H9 (cell line): ENCODE data around the gene EPGN. TPM values are rescaled to one million over a fixed set of nuclear protein-coding genes. Genes with fewer than 3 reads are reported as not detected.

Experiments used
- DNase-seq: peaks from one replicate; pipeline ENCODE4 v3.0.0-alpha.2; 2017
- H2AFZ ChIP-seq: one replicate; pipeline ENCODE4 v1.6.1; 2013; ENCODE audit warnings: mild to moderate bottlenecking, low read length, control low read depth, moderate library complexity
- H2AK5ac ChIP-seq: 2 replicates; pipeline ENCODE4 v1.6.1; 2013; ENCODE audit warnings: low read length, control low read depth, mixed read lengths; ENCODE audit not compliant: insufficient read length
- H2BK120ac ChIP-seq: one replicate; pipeline ENCODE4 v1.6.1; 2013; ENCODE audit warnings: low read depth, mild to moderate bottlenecking, low read length, control low read depth, inconsistent platforms; ENCODE audit not compliant: poor library complexity, severe bottlenecking
- H2BK12ac ChIP-seq: 2 replicates; pipeline ENCODE4 v1.6.1; 2013; ENCODE audit warnings: low read length, control low read depth, mixed read lengths, low read depth; ENCODE audit not compliant: insufficient read length
- H2BK15ac ChIP-seq: 2 replicates; pipeline ENCODE4 v1.6.1; 2013; ENCODE audit warnings: low read depth, low read length, control low read depth
- H2BK20ac ChIP-seq: one replicate; pipeline ENCODE4 v1.6.1; 2013; ENCODE audit warnings: low read depth, mild to moderate bottlenecking, low read length, control low read depth, inconsistent platforms; ENCODE audit not compliant: poor library complexity, severe bottlenecking
- H2BK5ac ChIP-seq: 2 replicates; pipeline ENCODE4 v1.6.1; 2013; ENCODE audit warnings: low read length, control low read depth, mixed read lengths; ENCODE audit not compliant: insufficient read length
- H3K14ac ChIP-seq: 2 replicates; pipeline ENCODE4 v1.6.1; 2013; ENCODE audit warnings: low read length, control low read depth; ENCODE audit not compliant: insufficient read depth
- H3K18ac ChIP-seq: 2 replicates; pipeline ENCODE4 v1.6.1; 2013; ENCODE audit warnings: low read depth, mild to moderate bottlenecking, mixed read lengths, low read length, control low read depth; ENCODE audit not compliant: insufficient read length
- H3K23ac ChIP-seq: 2 replicates; pipeline ENCODE4 v1.6.1; 2013; ENCODE audit warnings: low read length, control low read depth, mixed read lengths, low read depth; ENCODE audit not compliant: insufficient read length
- H3K23me2 ChIP-seq: 2 replicates; pipeline ENCODE4 v1.6.1; 2013; ENCODE audit warnings: low read depth, mild to moderate bottlenecking, mixed read lengths, low read length, control low read depth; ENCODE audit not compliant: insufficient read length, poor library complexity, severe bottlenecking
- H3K27ac ChIP-seq: 2 replicates; pipeline ENCODE4 v1.5.1; 2013; ENCODE audit warnings: low read length, control low read depth, mixed read lengths, low read depth; ENCODE audit not compliant: insufficient read length
- H3K27me3 ChIP-seq: 2 replicates; pipeline ENCODE4 v1.6.1; 2013; ENCODE audit warnings: low read length, control low read depth, inconsistent platforms; ENCODE audit not compliant: insufficient read depth
- H3K4ac ChIP-seq: 2 replicates; pipeline ENCODE4 v1.6.1; 2013; ENCODE audit warnings: low read depth, mild to moderate bottlenecking, control low read depth, inconsistent platforms, low read length, moderate library complexity
- H3K4me1 ChIP-seq: 2 replicates; pipeline ENCODE4 v1.6.1; 2013; ENCODE audit warnings: low read length, control low read depth, inconsistent platforms; ENCODE audit not compliant: insufficient read depth
- H3K4me2 ChIP-seq: 2 replicates; pipeline ENCODE4 v1.6.1; 2013; ENCODE audit warnings: low read length, control low read depth, mixed read lengths; ENCODE audit not compliant: insufficient read length, insufficient read depth
- H3K56ac ChIP-seq: 2 replicates; pipeline ENCODE4 v1.6.1; 2013; ENCODE audit warnings: low read depth, mild to moderate bottlenecking, mixed read lengths, low read length, control low read depth; ENCODE audit not compliant: insufficient read length
- H3K79me1 ChIP-seq: 2 replicates; pipeline ENCODE4 v1.6.1; 2013; ENCODE audit warnings: low read depth, mild to moderate bottlenecking, moderate library complexity, low read length, control low read depth, inconsistent platforms; ENCODE audit not compliant: insufficient read depth, poor library complexity, severe bottlenecking
- H3K79me2 ChIP-seq: 2 replicates; pipeline ENCODE4 v1.6.1; 2013; ENCODE audit warnings: low read length, control low read depth, inconsistent platforms; ENCODE audit not compliant: insufficient read depth
- H3K9ac ChIP-seq: 2 replicates; pipeline ENCODE4 v1.6.1; 2013; ENCODE audit warnings: low read length, control low read depth, mixed read lengths; ENCODE audit not compliant: insufficient read length; ENCODE audit errors: extremely low read depth
- H3K9me3 ChIP-seq: one replicate; pipeline ENCODE4 v1.6.1; 2013; ENCODE audit warnings: low read depth, low read length, inconsistent platforms; ENCODE audit not compliant: control insufficient read depth
- H3T11ph ChIP-seq: one replicate; pipeline ENCODE4 v1.6.1; 2013; ENCODE audit warnings: mild to moderate bottlenecking, low read length, control low read depth, inconsistent platforms
- H4K20me1 ChIP-seq: one replicate; pipeline ENCODE4 v1.6.1; 2013; ENCODE audit not compliant: control insufficient read depth, insufficient read length, insufficient read depth
- H4K5ac ChIP-seq: 2 replicates; pipeline ENCODE4 v1.6.1; 2013; ENCODE audit warnings: low read depth, mild to moderate bottlenecking, mixed read lengths, low read length, control low read depth; ENCODE audit not compliant: insufficient read length
- H4K8ac ChIP-seq: replicated peaks from 2 replicates; pipeline ENCODE4 v1.6.1; 2013; ENCODE audit warnings: low read length, control low read depth, mixed read lengths, low read depth; ENCODE audit not compliant: insufficient read length
- H4K91ac ChIP-seq: 2 replicates; pipeline ENCODE4 v1.6.1; 2013; ENCODE audit warnings: low read depth, mild to moderate bottlenecking, moderate library complexity, mixed read lengths, low read length, control low read depth; ENCODE audit not compliant: insufficient read length
- H3K27ac Mint-ChIP-seq, 3 experiments: 2 replicates in 2 of 3; 3 replicates in 1 of 3; pipeline ENCODE4 v1.8.0; 2020 to 2021; ENCODE audit warnings: mixed read lengths in 3 of 3, mild to moderate bottlenecking in 1 of 3, moderate library complexity in 1 of 3
- H3K27me3 Mint-ChIP-seq: 2 replicates; pipeline ENCODE4 v1.8.0; 2021; ENCODE audit warnings: low read depth, mild to moderate bottlenecking, moderate library complexity, mixed read lengths
- H3K36me3 Mint-ChIP-seq, 3 experiments: 2 replicates in 2 of 3; 3 replicates in 1 of 3; pipeline ENCODE4 v1.8.0; 2020 to 2021; ENCODE audit warnings: low read depth in 3 of 3, mixed read lengths in 3 of 3; ENCODE audit not compliant: insufficient read depth in 1 of 3
- H3K4me1 Mint-ChIP-seq, 2 experiments: 2 replicates each; pipeline ENCODE4 v1.8.0; 2020; ENCODE audit warnings: mixed read lengths in 2 of 2
- H3K4me3 Mint-ChIP-seq, 2 experiments: 2 replicates in 1 of 2; 3 replicates in 1 of 2; pipeline ENCODE4 v1.8.0; 2020 to 2021; ENCODE audit warnings: mild to moderate bottlenecking in 2 of 2, mixed read lengths in 2 of 2, moderate library complexity in 1 of 2
- H3K9me3 Mint-ChIP-seq, 2 experiments: 2 replicates in 1 of 2; 3 replicates in 1 of 2; pipeline ENCODE4 v1.8.0; 2020; ENCODE audit warnings: mild to moderate bottlenecking in 2 of 2, mixed read lengths in 2 of 2, moderate library complexity in 1 of 2
- WGBS: extraction: QIAGEN DNeasy Blood & Tissue Kit; methylation state at CpG from one replicate; pipeline ENCODE4 v1.1.7; 2013; ENCODE audit warnings: missing lambda C conversion rate, low lambda C conversion rate, mixed read lengths; ENCODE audit not compliant: insufficient read length; ENCODE audit errors: extremely low coverage; 5-methylcytosine and 5-hydroxymethylcytosine counted together
- total RNA-seq: library from RNA; stranded (reverse); gene quantifications from 2 replicates; pipeline ENCODE4 v1.2.1, GENCODE V29; 2021
- TF ChIP-seq, protein P1 (sequence below): fragments of 200-600 bp; sonication (generic); conservative IDR thresholded peaks from 3 replicates; pipeline ENCODE4 v1.8.0; 2021; ENCODE audit warnings: antibody characterized with exemption, mild to moderate bottlenecking

Gene EPGN
- total RNA-seq, 1 experiment from 2014 or later, result not detected

- Histone ChIP-seq H3K4me1 (no peaks in the 10 kb centered on the region), H4K5ac (no peak overlapping the region), H3T11ph (no peak overlapping the region), H3K56ac (no peak overlapping the region), H3K23ac (no peak overlapping the region), H3K27ac (no peak overlapping the region), H3K27me3 (no peaks in the 10 kb centered on the region), H2BK20ac (no peak overlapping the region), H2BK15ac (no peak overlapping the region), H2BK120ac (no peak overlapping the region), H2AK5ac (no peak overlapping the region), H3K4ac (no peak overlapping the region), H3K79me1 (no peaks in the 10 kb centered on the region), H3K14ac (no peak overlapping the region), H4K8ac (no peak overlapping the region), H2BK12ac (no peak overlapping the region), H4K91ac (no peak overlapping the region), H3K4me2 (no peak overlapping the region), H3K79me2 (no peaks in the 10 kb centered on the region), H3K9me3 (no peaks in the 10 kb centered on the region), H3K9ac (no peak overlapping the region), H3K23me2 (no peaks in the 10 kb centered on the region), H2BK5ac (no peak overlapping the region), H2AFZ (no peak overlapping the region), H3K18ac (no peak overlapping the region), H4K20me1 (no peaks in the 10 kb centered on the region)
- TF ChIP-seq, protein P1, sequence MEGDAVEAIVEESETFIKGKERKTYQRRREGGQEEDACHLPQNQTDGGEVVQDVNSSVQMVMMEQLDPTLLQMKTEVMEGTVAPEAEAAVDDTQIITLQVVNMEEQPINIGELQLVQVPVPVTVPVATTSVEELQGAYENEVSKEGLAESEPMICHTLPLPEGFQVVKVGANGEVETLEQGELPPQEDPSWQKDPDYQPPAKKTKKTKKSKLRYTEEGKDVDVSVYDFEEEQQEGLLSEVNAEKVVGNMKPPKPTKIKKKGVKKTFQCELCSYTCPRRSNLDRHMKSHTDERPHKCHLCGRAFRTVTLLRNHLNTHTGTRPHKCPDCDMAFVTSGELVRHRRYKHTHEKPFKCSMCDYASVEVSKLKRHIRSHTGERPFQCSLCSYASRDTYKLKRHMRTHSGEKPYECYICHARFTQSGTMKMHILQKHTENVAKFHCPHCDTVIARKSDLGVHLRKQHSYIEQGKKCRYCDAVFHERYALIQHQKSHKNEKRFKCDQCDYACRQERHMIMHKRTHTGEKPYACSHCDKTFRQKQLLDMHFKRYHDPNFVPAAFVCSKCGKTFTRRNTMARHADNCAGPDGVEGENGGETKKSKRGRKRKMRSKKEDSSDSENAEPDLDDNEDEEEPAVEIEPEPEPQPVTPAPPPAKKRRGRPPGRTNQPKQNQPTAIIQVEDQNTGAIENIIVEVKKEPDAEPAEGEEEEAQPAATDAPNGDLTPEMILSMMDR, result no peak
- Mint-ChIP-seq H3K4me1 (no peaks in the 10 kb centered on the region), H3K4me3 (no peak overlapping the region), H3K36me3 (no peaks in the 10 kb centered on the region), H3K27me3 (no peaks in the 10 kb centered on the region), H3K27ac (no peak overlapping the region), H3K9me3 (no peaks in the 10 kb centered on the region)
- WGBS, result no CpG with 5 or more reads among the region's 4 CpGs
- no peak for DNase-seq
These were observed 4.1 kb upstream of the EPGN start for GRCh38 chr4:74304095-74304625.
